ENCODE data around the gene NT5C3B. TPM values are rescaled to one million over a fixed set of nuclear protein-coding genes. Genes with fewer than 3 reads are reported as not detected.

The NT5C3B gene
- total RNA-seq, 6 experiments from 2014 or later = 33.9 to 55.2 (median 37.3) TPM

- Mint-ChIP-seq H3K27me3 (ENCODE audit: insufficient read depth) (peaks cover 8% of the 10 kb centered on the region), H3K27ac (no peak overlapping the region; the same call in 1 of the 2 replicates), H3K9me3 (no peaks in the 10 kb centered on the region), H3K36me3 (ENCODE audit: low read depth) (peaks cover 22% of the 10 kb centered on the region), H3K4me1 (ENCODE audit: low read depth) (peaks cover 6% of the 10 kb centered on the region), H3K4me3 (no peak overlapping the region)
- DNase-seq = no peak
- TF ChIP-seq, protein P1, sequence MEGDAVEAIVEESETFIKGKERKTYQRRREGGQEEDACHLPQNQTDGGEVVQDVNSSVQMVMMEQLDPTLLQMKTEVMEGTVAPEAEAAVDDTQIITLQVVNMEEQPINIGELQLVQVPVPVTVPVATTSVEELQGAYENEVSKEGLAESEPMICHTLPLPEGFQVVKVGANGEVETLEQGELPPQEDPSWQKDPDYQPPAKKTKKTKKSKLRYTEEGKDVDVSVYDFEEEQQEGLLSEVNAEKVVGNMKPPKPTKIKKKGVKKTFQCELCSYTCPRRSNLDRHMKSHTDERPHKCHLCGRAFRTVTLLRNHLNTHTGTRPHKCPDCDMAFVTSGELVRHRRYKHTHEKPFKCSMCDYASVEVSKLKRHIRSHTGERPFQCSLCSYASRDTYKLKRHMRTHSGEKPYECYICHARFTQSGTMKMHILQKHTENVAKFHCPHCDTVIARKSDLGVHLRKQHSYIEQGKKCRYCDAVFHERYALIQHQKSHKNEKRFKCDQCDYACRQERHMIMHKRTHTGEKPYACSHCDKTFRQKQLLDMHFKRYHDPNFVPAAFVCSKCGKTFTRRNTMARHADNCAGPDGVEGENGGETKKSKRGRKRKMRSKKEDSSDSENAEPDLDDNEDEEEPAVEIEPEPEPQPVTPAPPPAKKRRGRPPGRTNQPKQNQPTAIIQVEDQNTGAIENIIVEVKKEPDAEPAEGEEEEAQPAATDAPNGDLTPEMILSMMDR (IDR thresholded peaks at IDR 0.05) = no peak
Measured at GRCh38 chr17:41818024-41818423, 18.0 kb downstream of the NT5C3B start.

- H3K4me1 Mint-ChIP-seq (ENCODE audit: low read depth) = peaks cover 12% of the 10 kb centered on the region
- H3K4me3 Mint-ChIP-seq = peak overlapping the region; percentile 39; the same call in 1 of the 2 replicates
- H3K36me3 Mint-ChIP-seq (ENCODE audit: low read depth) = peaks cover 22% of the 10 kb centered on the region
- no peak for DNase-seq
- peaks cover 1% of the 10 kb centered on the region for H3K27me3 Mint-ChIP-seq (ENCODE audit: insufficient read depth)
- no peaks in the 10 kb centered on the region for H3K9me3 Mint-ChIP-seq
- TF ChIP-seq, protein P1 (IDR thresholded peaks at IDR 0.05) = no peak
- no peak overlapping the region for H3K27ac Mint-ChIP-seq
Measured at GRCh38 chr17:41816637-41817320, 19.3 kb downstream of the NT5C3B start.

- Mint-ChIP-seq H3K9me3 (no peaks in the 10 kb centered on the region; the same call in 1 of the 2 replicates), H3K27me3 (ENCODE audit: insufficient read depth) (peaks cover 3% of the 10 kb centered on the region), H3K4me1 (ENCODE audit: low read depth) (peaks cover 28% of the 10 kb centered on the region), H3K4me3 (peak overlapping the region; percentile 96), H3K36me3 (ENCODE audit: low read depth) (peaks cover 34% of the 10 kb centered on the region), H3K27ac (peak overlapping the region; percentile 87)
- TF ChIP-seq, protein P1 (IDR thresholded peaks at IDR 0.05) = no peak
- DNase-seq = no peak
Measured at GRCh38 chr17:41814195-41814594, 21.8 kb downstream of the NT5C3B start.

DNA sequence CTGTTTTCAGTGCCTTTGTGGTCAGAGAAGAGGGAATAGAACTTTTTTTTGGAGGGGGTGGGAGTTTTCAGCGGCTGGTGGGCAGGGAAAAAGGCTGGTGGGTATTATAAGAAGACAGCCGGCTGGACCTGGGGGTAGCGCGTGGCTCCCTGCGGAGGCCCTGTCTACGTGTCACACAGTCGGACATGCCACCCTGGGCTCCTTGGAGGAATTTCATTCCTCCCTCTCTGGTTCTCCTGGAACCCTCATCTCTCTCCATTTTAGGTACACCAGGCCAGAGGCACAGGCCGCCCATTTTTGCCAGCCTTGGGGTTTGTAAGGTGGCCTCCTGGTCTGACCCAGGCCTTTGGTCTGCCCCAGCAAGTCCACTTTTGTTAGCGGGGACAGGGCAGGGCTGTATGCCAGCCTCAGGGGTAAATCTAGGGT lies 22.3 kb downstream of the NT5C3B start:
- peaks cover 3% of the 10 kb centered on the region for H3K27me3 Mint-ChIP-seq (ENCODE audit: insufficient read depth)
- DNase-seq = no peak

GRCh38 chr17:41813152-41813680 lies 22.8 kb downstream of the NT5C3B start:
- DNase-seq = no peak
- peaks cover 3% of the 10 kb centered on the region for H3K27me3 Mint-ChIP-seq (ENCODE audit: insufficient read depth)
- H3K4me1 Mint-ChIP-seq (ENCODE audit: low read depth) = peaks cover 29% of the 10 kb centered on the region
- H3K9me3 Mint-ChIP-seq = no peaks in the 10 kb centered on the region; the same call in 1 of the 2 replicates
- TF ChIP-seq, protein P1 (IDR thresholded peaks at IDR 0.05) = no peak
- peaks cover 31% of the 10 kb centered on the region for H3K36me3 Mint-ChIP-seq (ENCODE audit: low read depth)
- H3K27ac Mint-ChIP-seq = peak overlapping the region; percentile 87
- peak overlapping the region; percentile 96 for H3K4me3 Mint-ChIP-seq

More for the DNA sequence above, 22.3 kb downstream of the NT5C3B start:
- Mint-ChIP-seq H3K4me1 (ENCODE audit: low read depth) (peaks cover 29% of the 10 kb centered on the region), H3K4me3 (peak overlapping the region; percentile 96), H3K9me3 (no peaks in the 10 kb centered on the region; the same call in 1 of the 2 replicates), H3K27ac (peak overlapping the region; percentile 87), H3K36me3 (ENCODE audit: low read depth) (peaks cover 34% of the 10 kb centered on the region)
- TF ChIP-seq, protein P1 (IDR thresholded peaks at IDR 0.05) = no peak

All from HFFc6 (cell line).